ENCODE data around the gene C9orf78. TPM values are rescaled to one million over a fixed set of nuclear protein-coding genes. Genes with fewer than 3 reads are reported as not detected.

The C9orf78 gene
- total RNA-seq, 4 donors from 2014 or later: 47.3 to 139 (median 62.6) TPM

- 71% methylated on average over 5 of the region's 5 CpGs for WGBS
- Histone ChIP-seq H3K27ac (replicated peaks in 1 of 4) (no peak overlapping the region), H3K27me3 (no peaks in the 10 kb centered on the region), H3K4me1 (peaks cover 7 to 18% (median 10%) of the 10 kb centered on the region in 4 donors), H3K36me3 (no peaks in the 10 kb centered on the region), H3K9me3 (no peaks in the 10 kb centered on the region), H3K4me3 (no peak overlapping the region)
- intact Hi-C loops (cut with DNase I): loop anchor here (2.0 kb wide), 2 partner anchors 43 to 139 kb away; partner anchors contain the start of gene ASB6
- no peak for TF ChIP-seq POLR2AphosphoS5 (IDR thresholded peaks at IDR 0.05)
- no peak for TF ChIP-seq EP300 (IDR thresholded peaks at IDR 0.05)
- TF ChIP-seq, protein P1, sequence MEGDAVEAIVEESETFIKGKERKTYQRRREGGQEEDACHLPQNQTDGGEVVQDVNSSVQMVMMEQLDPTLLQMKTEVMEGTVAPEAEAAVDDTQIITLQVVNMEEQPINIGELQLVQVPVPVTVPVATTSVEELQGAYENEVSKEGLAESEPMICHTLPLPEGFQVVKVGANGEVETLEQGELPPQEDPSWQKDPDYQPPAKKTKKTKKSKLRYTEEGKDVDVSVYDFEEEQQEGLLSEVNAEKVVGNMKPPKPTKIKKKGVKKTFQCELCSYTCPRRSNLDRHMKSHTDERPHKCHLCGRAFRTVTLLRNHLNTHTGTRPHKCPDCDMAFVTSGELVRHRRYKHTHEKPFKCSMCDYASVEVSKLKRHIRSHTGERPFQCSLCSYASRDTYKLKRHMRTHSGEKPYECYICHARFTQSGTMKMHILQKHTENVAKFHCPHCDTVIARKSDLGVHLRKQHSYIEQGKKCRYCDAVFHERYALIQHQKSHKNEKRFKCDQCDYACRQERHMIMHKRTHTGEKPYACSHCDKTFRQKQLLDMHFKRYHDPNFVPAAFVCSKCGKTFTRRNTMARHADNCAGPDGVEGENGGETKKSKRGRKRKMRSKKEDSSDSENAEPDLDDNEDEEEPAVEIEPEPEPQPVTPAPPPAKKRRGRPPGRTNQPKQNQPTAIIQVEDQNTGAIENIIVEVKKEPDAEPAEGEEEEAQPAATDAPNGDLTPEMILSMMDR (IDR thresholded peaks at IDR 0.05): no peak
- TF ChIP-seq POLR2A (IDR thresholded peaks at IDR 0.05; ENCODE audit: low read depth): no peak
- no peak for DNase-seq (ENCODE audit: extremely low spot score)
These were observed 53.1 kb downstream of the C9orf78 start for GRCh38 chr9:129781981-129782380.

GRCh38 chr9:129781131-129781530 is 53.9 kb downstream of the C9orf78 start:
- Histone ChIP-seq H3K36me3 (no peaks in the 10 kb centered on the region), H3K4me3 (no peak overlapping the region), H3K27me3 (no peaks in the 10 kb centered on the region), H3K27ac (replicated peaks in 1 of 4) (no peak overlapping the region), H3K9me3 (no peaks in the 10 kb centered on the region), H3K4me1 (peaks cover 7 to 25% (median 17%) of the 10 kb centered on the region in 4 donors)
- 77% methylated on average over 8 of the region's 8 CpGs for WGBS
- intact Hi-C loops (cut with DNase I): no loop called here
- TF ChIP-seq POLR2A (IDR thresholded peaks at IDR 0.05; ENCODE audit: low read depth): no peak
- no peak for TF ChIP-seq EP300 (IDR thresholded peaks at IDR 0.05)
- TF ChIP-seq POLR2AphosphoS5 (IDR thresholded peaks at IDR 0.05): no peak
- TF ChIP-seq, protein P1 (IDR thresholded peaks at IDR 0.05): no peak
- DNase-seq (ENCODE audit: extremely low spot score): no peak

DNA sequence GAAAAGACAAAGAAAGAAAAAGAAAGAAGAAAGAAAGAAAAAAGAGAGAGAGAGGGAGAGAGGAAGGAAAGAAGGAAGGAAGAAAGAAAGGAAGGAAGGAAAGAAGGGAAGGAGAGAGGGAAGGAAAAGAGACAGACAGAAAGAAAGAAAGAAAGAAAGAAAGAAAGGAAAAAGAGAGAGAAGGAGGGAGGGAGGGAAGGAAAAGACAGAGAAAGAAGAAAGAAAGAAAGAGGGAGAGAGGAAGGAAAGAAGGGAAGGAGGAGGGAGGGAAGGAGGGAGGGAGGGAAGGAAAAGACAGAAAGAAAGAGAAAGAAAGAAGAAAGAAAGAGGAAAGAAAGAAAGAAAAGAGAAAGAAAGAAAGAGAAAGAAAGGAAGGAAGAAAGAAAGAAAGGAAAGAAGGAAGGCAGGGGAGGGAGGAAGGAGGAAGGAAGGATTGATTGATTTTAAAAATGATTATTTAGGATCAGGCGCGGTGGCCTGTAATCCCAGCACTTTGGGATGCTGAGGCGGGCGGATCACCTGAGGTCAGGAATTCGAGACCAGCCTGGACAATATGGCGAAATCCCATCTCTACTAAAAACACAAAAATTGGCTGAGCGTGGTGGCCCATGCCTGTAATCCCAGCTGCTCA is 55.4 kb downstream of the C9orf78 start:
- DNase-seq (ENCODE audit: extremely low spot score): no peak
- WGBS: 86% methylated on average over 7 of the region's 7 CpGs
- H3K27me3 ChIP-seq: no peaks in the 10 kb centered on the region
- no peaks in the 10 kb centered on the region for H3K36me3 ChIP-seq
- no peak overlapping the region for H3K4me3 ChIP-seq
- H3K4me1 ChIP-seq: peaks cover 7 to 25% (median 17%) of the 10 kb centered on the region in 4 donors
- intact Hi-C loops (cut with DNase I): no loop called here
- TF ChIP-seq, protein P1 (IDR thresholded peaks at IDR 0.05): no peak
- no peak for TF ChIP-seq EP300 (IDR thresholded peaks at IDR 0.05)
- no peak for TF ChIP-seq POLR2AphosphoS5 (IDR thresholded peaks at IDR 0.05)
- H3K27ac ChIP-seq (replicated peaks in 1 of 4): no peak overlapping the region
- H3K9me3 ChIP-seq: no peaks in the 10 kb centered on the region

DNA sequence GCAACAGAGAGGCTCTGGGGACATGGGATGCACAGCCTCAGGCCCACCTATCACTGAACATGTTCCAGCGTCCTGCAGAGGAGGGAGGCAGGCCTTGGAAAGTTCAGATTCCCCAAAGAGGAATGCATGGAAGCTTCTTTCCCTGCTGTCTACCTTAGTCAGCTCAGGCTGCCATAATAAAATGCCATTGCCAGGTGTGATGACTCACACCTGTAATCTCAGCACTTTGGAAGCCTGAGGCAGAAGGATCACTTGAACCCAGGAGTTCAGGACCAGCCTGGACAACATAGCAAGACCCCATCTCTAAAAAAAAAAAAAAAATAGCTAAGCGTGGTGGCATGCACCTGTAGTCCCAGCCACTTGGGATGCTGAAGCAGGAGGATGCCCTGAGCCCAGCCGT is 56.6 kb downstream of the C9orf78 start:
- intact Hi-C loops (cut with DNase I): no loop called here
- Histone ChIP-seq H3K9me3 (no peaks in the 10 kb centered on the region), H3K4me3 (no peak overlapping the region), H3K4me1 (peaks cover 7 to 21% (median 17%) of the 10 kb centered on the region in 4 donors), H3K27me3 (no peaks in the 10 kb centered on the region), H3K27ac (replicated peaks in 1 of 4) (no peak overlapping the region), H3K36me3 (no peaks in the 10 kb centered on the region)
- TF ChIP-seq, protein P1 (IDR thresholded peaks at IDR 0.05): no peak
- no peak for TF ChIP-seq EP300 (IDR thresholded peaks at IDR 0.05)
- TF ChIP-seq POLR2A (IDR thresholded peaks at IDR 0.05; ENCODE audit: low read depth): no peak
- TF ChIP-seq POLR2AphosphoS5 (IDR thresholded peaks at IDR 0.05): no peak
- no peak for DNase-seq (ENCODE audit: extremely low spot score)
- 93% methylated on average over 3 of the region's 3 CpGs for WGBS

GRCh38 chr9:129777769-129778130 is 57.3 kb downstream of the C9orf78 start:
- TF ChIP-seq POLR2AphosphoS5 (IDR thresholded peaks at IDR 0.05): no peak
- Histone ChIP-seq H3K9me3 (no peaks in the 10 kb centered on the region), H3K27ac (replicated peaks in 1 of 4) (peak overlapping the region; percentile 36 to 71 (median 60)), H3K4me3 (no peak overlapping the region), H3K4me1 (peaks cover 7 to 19% (median 17%) of the 10 kb centered on the region in 4 donors), H3K36me3 (no peaks in the 10 kb centered on the region), H3K27me3 (no peaks in the 10 kb centered on the region)
- intact Hi-C loops (cut with DNase I): no loop called here
- 70% methylated on average over 11 of the region's 11 CpGs for WGBS
- DNase-seq (ENCODE audit: extremely low spot score): no peak

Small RNA genes lying within 50 kb of the gene (small RNA-seq; reads per million reads assigned to genes)
- gene MIR6855: 0 reads per million in 3 donors

Other genes with a start within 250 kb of the C9orf78 start
- under 1 TPM in 1 of 4 donors, not detected in 3; 0.34 TPM for gene C9orf50, start 214.2 kb downstream of the C9orf78 start, total RNA-seq
- 10 to 100 TPM; 20.3 to 33.3 (median 31.9) TPM for gene NTMT1, start 209.1 kb downstream of the C9orf78 start, total RNA-seq
- gene ASB6, start 193.1 kb downstream of the C9orf78 start, total RNA-seq: 10 to 100 TPM; 13.3 to 30.0 (median 22.0) TPM
- gene PRRX2, start 169.6 kb downstream of the C9orf78 start, total RNA-seq: 10 to 100 TPM in 2 of 4 donors, 1 to 10 TPM in 2; 1.7 to 13.1 (median 6.2) TPM
- 1 to 10 TPM; 1.7 to 4.6 (median 4.3) TPM for gene PTGES, start 82.2 kb downstream of the C9orf78 start, total RNA-seq
- gene TOR1B, start 32.1 kb downstream of the C9orf78 start, total RNA-seq: 10 to 100 TPM; 24.5 to 29.0 (median 26.0) TPM
- gene TOR1A, start 11.1 kb downstream of the C9orf78 start, total RNA-seq: 10 to 100 TPM; 29.7 to 46.4 (median 34.4) TPM
- gene USP20, start 183 bp upstream of the C9orf78 start, total RNA-seq: 10 to 100 TPM; 31.1 to 45.3 (median 38.7) TPM
- 100 to 1,000 TPM; 177 to 317 (median 254) TPM for gene FNBP1, start 207.9 kb upstream of the C9orf78 start, total RNA-seq
- 10 to 100 TPM; 19.9 to 34.7 (median 30.8) TPM for gene GPR107, start 218.6 kb upstream of the C9orf78 start, total RNA-seq